Coronary artery (tissue), 2 donors: ENCODE results near the gene GLYR1.
A peak's percentile ranks its signal among the peaks of the same experiment; 100 is the strongest.

Experiments
- DNase-seq: peaks from one replicate; pipeline ENCODE4 v3.0.0-alpha.2; 2017; ENCODE audit warnings: low spot score
- H3K27ac ChIP-seq, 2 donors: fragments of 200-600 bp; sonication (generic); one replicate each; pipeline ENCODE4 v1.5.1; 2016 to 2019
- H3K4me3 ChIP-seq: fragments of 200-600 bp; sonication (generic); 2 replicates; pipeline ENCODE4 v1.5.1; 2016; ENCODE audit warnings: mild to moderate bottlenecking, moderate library complexity
- TF ChIP-seq, protein P1 (sequence below): fragments of 200-600 bp; sonication (generic); IDR thresholded peaks from one replicate; pipeline ENCODE4 v1.5.1; 2019; ENCODE audit warnings: antibody characterized with exemption

The GLYR1 gene

GRCh38 chr16:4801962-4802658 lies 45.0 kb downstream of the GLYR1 start, which contains the start of gene ROGDI:
TSS of gene ROGDI (minus strand) at chr16:4802633. CDS start at chr16:4802571, 62 bp downstream.
- Histone ChIP-seq H3K27ac (peak within 1 kb of the TSS; percentile 51 to 92), H3K4me3 (peak within 1 kb of the TSS; percentile 89)
- TF ChIP-seq, protein P1, sequence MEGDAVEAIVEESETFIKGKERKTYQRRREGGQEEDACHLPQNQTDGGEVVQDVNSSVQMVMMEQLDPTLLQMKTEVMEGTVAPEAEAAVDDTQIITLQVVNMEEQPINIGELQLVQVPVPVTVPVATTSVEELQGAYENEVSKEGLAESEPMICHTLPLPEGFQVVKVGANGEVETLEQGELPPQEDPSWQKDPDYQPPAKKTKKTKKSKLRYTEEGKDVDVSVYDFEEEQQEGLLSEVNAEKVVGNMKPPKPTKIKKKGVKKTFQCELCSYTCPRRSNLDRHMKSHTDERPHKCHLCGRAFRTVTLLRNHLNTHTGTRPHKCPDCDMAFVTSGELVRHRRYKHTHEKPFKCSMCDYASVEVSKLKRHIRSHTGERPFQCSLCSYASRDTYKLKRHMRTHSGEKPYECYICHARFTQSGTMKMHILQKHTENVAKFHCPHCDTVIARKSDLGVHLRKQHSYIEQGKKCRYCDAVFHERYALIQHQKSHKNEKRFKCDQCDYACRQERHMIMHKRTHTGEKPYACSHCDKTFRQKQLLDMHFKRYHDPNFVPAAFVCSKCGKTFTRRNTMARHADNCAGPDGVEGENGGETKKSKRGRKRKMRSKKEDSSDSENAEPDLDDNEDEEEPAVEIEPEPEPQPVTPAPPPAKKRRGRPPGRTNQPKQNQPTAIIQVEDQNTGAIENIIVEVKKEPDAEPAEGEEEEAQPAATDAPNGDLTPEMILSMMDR: no peak
- DNase-seq: no peak

DNA sequence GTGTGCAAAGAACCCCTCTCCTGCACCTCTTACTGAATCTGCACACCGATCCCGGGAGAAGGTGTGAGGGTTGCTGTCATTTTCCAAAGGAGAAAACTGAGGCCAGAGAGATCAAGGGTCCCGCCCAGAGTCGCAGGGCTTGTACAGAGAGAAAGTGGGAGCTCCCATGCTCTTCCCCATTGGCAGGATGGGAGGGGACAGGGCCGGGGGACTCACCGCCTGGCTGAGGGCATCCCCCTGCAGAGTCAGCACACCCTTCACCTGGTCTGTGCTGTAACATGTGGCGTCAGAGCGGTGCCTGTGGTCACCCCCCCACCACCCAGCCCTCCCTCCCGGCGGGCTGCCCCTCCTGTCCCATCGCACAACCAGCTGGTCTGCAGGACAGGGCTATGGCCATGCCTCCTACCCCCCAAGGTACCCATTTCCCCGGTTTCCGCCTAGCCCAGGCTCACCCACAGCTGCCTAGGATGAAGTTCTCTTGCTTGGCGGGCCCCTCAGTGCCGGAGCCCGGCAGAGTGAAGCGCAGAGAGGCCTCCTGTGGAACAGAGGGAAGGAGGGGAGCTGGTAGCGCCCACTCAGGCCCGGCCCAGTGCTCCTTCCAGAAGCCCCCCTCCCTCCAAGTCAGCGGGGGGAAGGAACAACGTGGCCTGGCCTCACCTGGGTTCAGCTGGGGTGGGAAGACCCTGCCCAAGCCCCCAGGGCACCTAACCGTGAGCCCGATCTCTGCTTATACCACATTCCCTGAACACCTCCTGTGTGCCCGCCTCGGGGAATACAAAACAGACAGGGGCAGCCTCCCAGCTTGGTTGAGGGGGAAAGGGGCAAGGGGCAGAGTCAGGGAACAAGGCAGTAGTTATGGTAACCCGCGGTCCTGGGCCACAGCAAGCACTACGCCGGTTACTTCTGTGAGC lies 45.8 kb downstream of the GLYR1 start:
- Histone ChIP-seq H3K4me3 (peak overlapping the region; percentile 89), H3K27ac (peak overlapping the region in 1 of 2 donors; percentile 92)
- no peak for DNase-seq
- TF ChIP-seq, protein P1: no peak

GRCh38 chr16:4800290-4801041 lies 46.6 kb downstream of the GLYR1 start:
- TF ChIP-seq, protein P1: no peak
- no peak overlapping the region for H3K27ac ChIP-seq
- no peak for DNase-seq
- H3K4me3 ChIP-seq: no peak overlapping the region

DNA sequence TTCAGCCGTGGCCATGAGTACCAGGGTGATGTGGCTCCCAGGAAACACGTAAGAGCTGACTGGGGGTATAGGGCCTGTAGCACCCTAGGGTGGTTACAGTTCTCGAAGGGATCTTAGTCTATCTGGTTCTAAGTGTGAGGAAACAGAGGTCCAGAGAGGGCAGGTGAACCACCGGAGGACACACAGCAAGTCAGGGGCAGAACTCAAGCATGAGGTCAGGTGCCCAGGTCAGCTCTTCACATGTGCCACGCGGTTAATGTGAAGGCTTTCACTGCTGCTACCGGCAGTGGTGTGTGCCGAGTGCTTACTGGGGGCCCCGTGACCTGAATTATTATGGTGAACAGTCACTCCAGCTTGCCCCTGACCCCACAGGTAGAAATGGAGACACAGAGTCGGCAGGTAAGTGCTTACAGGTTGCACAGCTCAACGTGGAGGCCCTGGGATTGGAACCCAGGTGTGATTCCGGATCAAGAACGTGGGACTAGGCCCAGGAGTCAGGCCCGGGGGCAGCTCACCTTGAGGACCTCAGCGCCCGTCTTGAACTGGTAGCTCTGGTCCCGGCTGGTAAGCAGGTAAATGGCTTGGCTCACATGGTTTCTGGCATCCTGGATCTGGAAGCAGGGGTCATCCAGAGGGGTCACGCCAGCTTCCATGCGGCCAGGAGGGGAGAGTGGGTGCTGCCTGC lies 47.8 kb downstream of the GLYR1 start:
- no peak overlapping the region for H3K27ac ChIP-seq
- TF ChIP-seq, protein P1: no peak
- DNase-seq: no peak
- H3K4me3 ChIP-seq: no peak overlapping the region

DNA sequence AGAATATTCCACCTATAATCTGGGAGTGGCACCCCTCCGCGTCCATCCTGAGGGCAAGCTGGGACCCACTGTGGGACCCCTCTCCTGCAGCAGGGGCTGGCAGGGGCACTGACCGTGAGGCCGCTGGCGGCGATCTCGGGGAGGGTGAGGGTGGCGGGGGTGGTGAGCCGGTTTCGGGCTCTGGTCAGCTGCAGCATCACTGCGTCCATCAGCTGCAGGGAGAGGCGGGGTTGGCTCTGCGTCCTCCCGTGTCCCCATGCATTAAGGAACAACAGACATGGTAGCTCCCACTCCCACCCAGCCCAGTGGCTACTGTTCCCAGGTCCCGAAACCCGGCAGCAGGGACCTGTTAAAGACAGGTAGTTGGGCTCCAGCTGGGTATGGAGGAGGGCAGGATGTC lies 48.6 kb downstream of the GLYR1 start:
- no peak overlapping the region for H3K4me3 ChIP-seq
- DNase-seq: no peak
- TF ChIP-seq, protein P1: no peak
- H3K27ac ChIP-seq: no peak overlapping the region

DNA sequence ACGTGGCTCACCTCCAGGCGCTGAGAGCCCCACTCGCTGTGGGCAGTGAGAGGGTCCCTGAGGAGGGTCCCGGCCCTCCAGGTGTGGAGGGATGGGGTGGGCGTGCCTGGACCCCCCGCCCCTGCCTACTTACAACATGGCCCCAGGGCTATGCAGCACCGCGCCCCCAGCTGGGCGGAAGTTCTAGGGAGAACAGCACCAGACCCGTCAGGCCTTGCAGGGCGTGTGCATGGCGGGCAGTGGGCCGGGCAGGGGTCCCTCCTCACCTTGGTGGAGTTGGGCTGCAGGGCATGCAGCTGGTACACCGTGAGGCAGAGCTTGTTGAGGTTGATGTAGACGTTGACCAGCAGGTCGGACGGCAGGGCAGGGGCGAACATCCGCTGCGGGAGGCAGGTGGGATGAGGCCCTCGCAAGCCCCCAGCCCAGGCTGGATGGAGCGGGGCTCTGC lies 49.3 kb downstream of the GLYR1 start:
- DNase-seq: no peak
- Histone ChIP-seq H3K27ac (no peak overlapping the region), H3K4me3 (no peak overlapping the region)
- TF ChIP-seq, protein P1: no peak
